SK-N-SH treated with all-trans-retinoic acid at 6 μM for 48 hours (cell line): Measurements from ENCODE around the gene CLK4.

ENCODE experiments used
- ATAC-seq: fragments of 200-7000 bp; cut with Tn5 transposase; 3 replicates; pipeline ENCODE4 v1.9.1; 2020; ENCODE audit warnings: mild to moderate bottlenecking, moderate library complexity
- ARNTL ChIP-seq: fragments of 450-650 bp; formaldehyde crosslinking; IDR thresholded peaks from 2 replicates; pipeline ENCODE4 v1.5.0; 2020; ENCODE audit warnings: low read depth, mild to moderate bottlenecking, moderate library complexity, borderline replicate concordance
- BACH2 ChIP-seq: fragments of 250-450 bp; sonication (Bioruptor Pico); IDR thresholded peaks from 2 replicates; pipeline ENCODE4 v1.9.0; 2021; ENCODE audit warnings: mild to moderate bottlenecking, borderline replicate concordance
- CSDC2 ChIP-seq: fragments of 250-450 bp; sonication (Bioruptor Pico); IDR thresholded peaks from 2 replicates; pipeline ENCODE4 v1.5.0; 2020; ENCODE audit warnings: mild to moderate bottlenecking, moderate library complexity
- ESRRG ChIP-seq: fragments of 250-450 bp; sonication (Bioruptor Pico); IDR thresholded peaks from 2 replicates; pipeline ENCODE4 v1.6.1; 2021; ENCODE audit warnings: mild to moderate bottlenecking
- GLIS3 ChIP-seq: fragments of 250-450 bp; sonication (Bioruptor Pico); IDR thresholded peaks from 2 replicates; pipeline ENCODE4 v1.5.0; 2020; ENCODE audit warnings: mild to moderate bottlenecking, moderate library complexity
- ISL1 ChIP-seq: fragments of 250-450 bp; sonication (Bioruptor Pico); IDR thresholded peaks from 2 replicates; pipeline ENCODE4 v2.1.2; 2022; ENCODE audit warnings: mild to moderate bottlenecking, moderate library complexity
- OSR1 ChIP-seq: fragments of 250-450 bp; sonication (Bioruptor Pico); IDR thresholded peaks from 2 replicates; pipeline ENCODE4 v1.8.0; 2022; ENCODE audit warnings: moderate library complexity, mild to moderate bottlenecking, inconsistent platforms
- RARB ChIP-seq: fragments of 250-450 bp; sonication (Bioruptor Pico); IDR thresholded peaks from 2 replicates; pipeline ENCODE4 v1.8.0; 2021; ENCODE audit warnings: mild to moderate bottlenecking, moderate library complexity
- SNAI2 ChIP-seq: fragments of 250-450 bp; sonication (Bioruptor Pico); IDR thresholded peaks from 2 replicates; pipeline ENCODE4 v1.5.0; 2020; ENCODE audit warnings: mild to moderate bottlenecking, moderate library complexity
- TCF4 ChIP-seq: fragments of 250-450 bp; sonication (Bioruptor Pico); IDR thresholded peaks from 2 replicates; pipeline ENCODE4 v1.8.0; 2021; ENCODE audit warnings: mild to moderate bottlenecking, moderate library complexity, borderline replicate concordance
- TOX ChIP-seq: fragments of 250-450 bp; sonication (Bioruptor Pico); IDR thresholded peaks from 2 replicates; pipeline ENCODE4 v1.8.0; 2021; ENCODE audit warnings: mild to moderate bottlenecking, moderate library complexity, borderline replicate concordance
- ZC3H10 ChIP-seq: fragments of 250-450 bp; sonication (Bioruptor Pico); IDR thresholded peaks from 2 replicates; pipeline ENCODE4 v1.5.1; 2021; ENCODE audit warnings: mild to moderate bottlenecking, moderate library complexity
- ZFP3 ChIP-seq: fragments of 250-450 bp; sonication (Bioruptor Pico); IDR thresholded peaks from 2 replicates; pipeline ENCODE4 v1.5.0; 2020; ENCODE audit warnings: mild to moderate bottlenecking, moderate library complexity
- ZFP30 ChIP-seq: fragments of 450-650 bp; formaldehyde crosslinking; IDR thresholded peaks from 2 replicates; pipeline ENCODE4 v1.5.0; 2022; ENCODE audit warnings: mild to moderate bottlenecking, moderate library complexity
- ZNF565 ChIP-seq: fragments of 450-650 bp; formaldehyde crosslinking; conservative IDR thresholded peaks from 2 replicates; pipeline ENCODE4 v1.5.0; 2020; ENCODE audit warnings: low read depth, mild to moderate bottlenecking, moderate library complexity
- ZNF70 ChIP-seq: fragments of 450-650 bp; formaldehyde crosslinking; IDR thresholded peaks from 2 replicates; pipeline ENCODE4 v1.5.0; 2020; ENCODE audit warnings: mild to moderate bottlenecking, moderate library complexity
- ZNF8 ChIP-seq: fragments of 450-650 bp; formaldehyde crosslinking; IDR thresholded peaks from 2 replicates; pipeline ENCODE4 v1.5.0; 2020; ENCODE audit warnings: mild to moderate bottlenecking, moderate library complexity
- TF ChIP-seq, protein P1 (sequence below): fragments of 250-450 bp; sonication (Bioruptor Pico); IDR thresholded peaks from 2 replicates; pipeline ENCODE4 v1.5.0; 2020; ENCODE audit warnings: mild to moderate bottlenecking, moderate library complexity
- TF ChIP-seq, protein P2 (sequence below): fragments of 250-450 bp; sonication (Bioruptor Pico); IDR thresholded peaks from 2 replicates; pipeline ENCODE4 v1.5.1; 2021; ENCODE audit warnings: mild to moderate bottlenecking, moderate library complexity
- TF ChIP-seq, protein P3 (sequence below): fragments of 250-450 bp; sonication (Bioruptor Pico); IDR thresholded peaks from 2 replicates; pipeline ENCODE4 v1.8.0; 2021; ENCODE audit warnings: low read depth, mild to moderate bottlenecking, moderate library complexity, borderline replicate concordance

CLK4 gene

DNA sequence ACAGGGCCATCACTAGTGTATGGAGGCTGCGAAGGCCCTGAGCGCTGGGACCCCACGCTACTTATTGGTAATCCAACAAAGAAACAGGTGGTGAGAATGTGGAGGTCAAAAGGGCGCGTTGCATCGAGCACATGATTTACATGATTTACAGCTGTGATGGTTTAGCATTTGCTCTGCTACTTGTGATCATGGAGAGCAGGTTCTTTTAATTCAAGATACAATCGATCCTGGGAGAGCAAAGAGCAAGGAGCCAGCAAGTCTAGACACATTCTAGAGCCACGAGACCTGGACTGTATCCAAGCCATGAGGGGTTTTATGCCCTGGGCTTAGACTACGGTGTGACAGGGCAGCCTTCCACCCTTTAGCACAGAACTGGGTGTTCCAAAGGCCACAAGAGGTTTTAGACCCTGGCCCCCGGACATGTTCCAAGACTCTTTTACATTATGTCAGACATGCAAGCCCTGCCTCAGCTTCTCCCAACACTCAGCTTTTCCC, 47.0 kb upstream of the CLK4 start:
- no peak for TF ChIP-seq ZNF70 (CRISPR knock-in tag)
- TF ChIP-seq, protein P1, sequence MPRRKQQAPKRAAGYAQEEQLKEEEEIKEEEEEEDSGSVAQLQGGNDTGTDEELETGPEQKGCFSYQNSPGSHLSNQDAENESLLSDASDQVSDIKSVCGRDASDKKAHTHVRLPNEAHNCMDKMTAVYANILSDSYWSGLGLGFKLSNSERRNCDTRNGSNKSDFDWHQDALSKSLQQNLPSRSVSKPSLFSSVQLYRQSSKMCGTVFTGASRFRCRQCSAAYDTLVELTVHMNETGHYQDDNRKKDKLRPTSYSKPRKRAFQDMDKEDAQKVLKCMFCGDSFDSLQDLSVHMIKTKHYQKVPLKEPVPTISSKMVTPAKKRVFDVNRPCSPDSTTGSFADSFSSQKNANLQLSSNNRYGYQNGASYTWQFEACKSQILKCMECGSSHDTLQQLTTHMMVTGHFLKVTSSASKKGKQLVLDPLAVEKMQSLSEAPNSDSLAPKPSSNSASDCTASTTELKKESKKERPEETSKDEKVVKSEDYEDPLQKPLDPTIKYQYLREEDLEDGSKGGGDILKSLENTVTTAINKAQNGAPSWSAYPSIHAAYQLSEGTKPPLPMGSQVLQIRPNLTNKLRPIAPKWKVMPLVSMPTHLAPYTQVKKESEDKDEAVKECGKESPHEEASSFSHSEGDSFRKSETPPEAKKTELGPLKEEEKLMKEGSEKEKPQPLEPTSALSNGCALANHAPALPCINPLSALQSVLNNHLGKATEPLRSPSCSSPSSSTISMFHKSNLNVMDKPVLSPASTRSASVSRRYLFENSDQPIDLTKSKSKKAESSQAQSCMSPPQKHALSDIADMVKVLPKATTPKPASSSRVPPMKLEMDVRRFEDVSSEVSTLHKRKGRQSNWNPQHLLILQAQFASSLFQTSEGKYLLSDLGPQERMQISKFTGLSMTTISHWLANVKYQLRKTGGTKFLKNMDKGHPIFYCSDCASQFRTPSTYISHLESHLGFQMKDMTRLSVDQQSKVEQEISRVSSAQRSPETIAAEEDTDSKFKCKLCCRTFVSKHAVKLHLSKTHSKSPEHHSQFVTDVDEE = no peak
- no peak for TF ChIP-seq ZFP30 (CRISPR knock-in tag)
- TF ChIP-seq, protein P2, sequence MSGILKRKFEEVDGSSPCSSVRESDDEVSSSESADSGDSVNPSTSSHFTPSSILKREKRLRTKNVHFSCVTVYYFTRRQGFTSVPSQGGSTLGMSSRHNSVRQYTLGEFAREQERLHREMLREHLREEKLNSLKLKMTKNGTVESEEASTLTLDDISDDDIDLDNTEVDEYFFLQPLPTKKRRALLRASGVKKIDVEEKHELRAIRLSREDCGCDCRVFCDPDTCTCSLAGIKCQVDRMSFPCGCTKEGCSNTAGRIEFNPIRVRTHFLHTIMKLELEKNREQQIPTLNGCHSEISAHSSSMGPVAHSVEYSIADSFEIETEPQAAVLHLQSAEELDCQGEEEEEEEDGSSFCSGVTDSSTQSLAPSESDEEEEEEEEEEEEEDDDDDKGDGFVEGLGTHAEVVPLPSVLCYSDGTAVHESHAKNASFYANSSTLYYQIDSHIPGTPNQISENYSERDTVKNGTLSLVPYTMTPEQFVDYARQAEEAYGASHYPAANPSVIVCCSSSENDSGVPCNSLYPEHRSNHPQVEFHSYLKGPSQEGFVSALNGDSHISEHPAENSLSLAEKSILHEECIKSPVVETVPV (CRISPR knock-in tag) = no peak
- no peak for TF ChIP-seq GLIS3
- no peak for TF ChIP-seq ZNF565 (CRISPR knock-in tag)
- TF ChIP-seq, all 23 proteins: peak for 0
- ATAC-seq = no peak

DNA sequence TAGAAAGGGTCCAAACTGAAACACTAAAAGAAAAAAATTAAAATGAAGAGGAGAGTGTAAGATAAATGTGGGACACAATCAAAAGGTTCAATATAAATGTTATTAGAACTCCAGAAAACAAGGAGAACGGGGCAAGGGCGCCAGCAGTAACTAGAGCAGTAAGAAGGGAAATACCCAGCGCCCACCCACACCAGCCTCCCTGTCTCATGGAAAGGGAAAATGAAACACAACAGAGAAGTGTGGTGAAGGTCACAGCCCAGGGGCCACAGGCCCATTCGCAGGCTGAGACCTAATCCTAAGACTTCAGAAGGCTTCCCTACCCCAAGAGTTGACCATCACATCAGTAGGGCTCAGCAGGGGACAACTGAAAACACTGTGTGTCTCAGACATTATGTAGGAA, 45.8 kb upstream of the CLK4 start:
- no peak for TF ChIP-seq RARB
- no peak for TF ChIP-seq ZNF565 (CRISPR knock-in tag)
- TF ChIP-seq CSDC2 (CRISPR knock-in tag) = no peak
- TF ChIP-seq TOX (CRISPR knock-in tag) = no peak
- TF ChIP-seq SNAI2 = no peak
- no peak for TF ChIP-seq ESRRG (CRISPR knock-in tag)
- TF ChIP-seq ZC3H10 (CRISPR knock-in tag) = no peak
- no peak for TF ChIP-seq ZFP3 (CRISPR knock-in tag)
- no peak for TF ChIP-seq ISL1 (CRISPR knock-in tag)
- no peak for TF ChIP-seq ARNTL (CRISPR knock-in tag)
- no peak for TF ChIP-seq GLIS3
- TF ChIP-seq ZNF70 (CRISPR knock-in tag) = no peak
- no peak for TF ChIP-seq OSR1 (CRISPR knock-in tag)
- no peak for ATAC-seq

DNA sequence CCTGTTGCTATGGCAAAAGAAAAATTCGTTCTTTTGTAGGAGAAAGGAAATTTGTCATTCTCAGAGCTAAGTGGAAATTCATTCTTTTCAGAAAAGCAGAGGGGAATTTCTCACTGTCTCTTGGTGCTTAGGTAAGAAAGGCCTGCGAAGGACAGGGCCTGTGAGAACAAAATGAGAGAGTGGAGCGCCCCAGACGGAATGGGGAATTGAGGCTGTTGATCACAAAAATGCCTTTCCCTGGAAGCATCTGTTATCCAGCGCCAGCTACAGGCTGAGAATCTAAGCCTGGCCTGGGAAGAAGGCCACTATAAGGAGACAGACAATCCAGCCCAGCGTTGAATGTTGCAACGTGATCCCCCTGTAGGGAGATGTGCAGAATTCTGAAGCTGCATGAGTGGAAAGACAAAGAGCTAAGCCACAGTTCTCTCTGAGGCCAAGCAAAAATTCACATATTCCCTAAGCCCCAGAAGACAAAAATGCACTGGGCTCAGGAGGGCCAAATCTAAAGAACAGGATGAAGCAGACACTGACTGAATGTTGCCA, 44.8 kb upstream of the CLK4 start:
- no peak for ATAC-seq

More for the DNA sequence above, 44.8 kb upstream of the CLK4 start:
- TF ChIP-seq, protein P2 (CRISPR knock-in tag) = no peak
- TF ChIP-seq ZNF8 (CRISPR knock-in tag) (no peak), CSDC2 (CRISPR knock-in tag) (no peak), GLIS3 (no peak), ESRRG (CRISPR knock-in tag) (no peak), ARNTL (CRISPR knock-in tag) (no peak), OSR1 (CRISPR knock-in tag) (no peak), BACH2 (CRISPR knock-in tag) (no peak), ZFP3 (CRISPR knock-in tag) (no peak), SNAI2 (no peak), ZFP30 (CRISPR knock-in tag) (no peak), ZNF565 (CRISPR knock-in tag) (no peak), RARB (no peak), ISL1 (CRISPR knock-in tag) (no peak), TCF4 (CRISPR knock-in tag) (no peak), ZNF70 (CRISPR knock-in tag) (no peak), ZC3H10 (CRISPR knock-in tag) (no peak)
- TF ChIP-seq, protein P1 = no peak
- TF ChIP-seq, protein P3, sequence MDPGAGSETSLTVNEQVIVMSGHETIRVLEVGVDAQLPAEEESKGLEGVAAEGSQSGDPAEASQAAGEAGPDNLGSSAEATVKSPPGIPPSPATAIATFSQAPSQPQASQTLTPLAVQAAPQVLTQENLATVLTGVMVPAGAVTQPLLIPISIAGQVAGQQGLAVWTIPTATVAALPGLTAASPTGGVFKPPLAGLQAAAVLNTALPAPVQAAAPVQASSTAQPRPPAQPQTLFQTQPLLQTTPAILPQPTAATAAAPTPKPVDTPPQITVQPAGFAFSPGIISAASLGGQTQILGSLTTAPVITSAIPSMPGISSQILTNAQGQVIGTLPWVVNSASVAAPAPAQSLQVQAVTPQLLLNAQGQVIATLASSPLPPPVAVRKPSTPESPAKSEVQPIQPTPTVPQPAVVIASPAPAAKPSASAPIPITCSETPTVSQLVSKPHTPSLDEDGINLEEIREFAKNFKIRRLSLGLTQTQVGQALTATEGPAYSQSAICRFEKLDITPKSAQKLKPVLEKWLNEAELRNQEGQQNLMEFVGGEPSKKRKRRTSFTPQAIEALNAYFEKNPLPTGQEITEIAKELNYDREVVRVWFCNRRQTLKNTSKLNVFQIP (CRISPR knock-in tag) = no peak
